AG04450 (cell line): ENCODE results near the gene CHM. TPM values are rescaled to one million over a fixed set of nuclear protein-coding genes. Genes with fewer than 3 reads are reported as not detected.
"Not testable (repeated sequence)": the region's sequence is repeated elsewhere in the genome, so short reads cannot be mapped to it uniquely, and the experiment has no call there.

Experiments used
- CTCF ChIA-PET: fragments of 300-600, 350-600 bp; formaldehyde crosslinking; extraction: SDS; loops from one replicate; lab custom pipeline; 2022; ENCODE audit warnings: antibody characterized with exemption, inconsistent platforms; lab: Charles Lee
- POLR2A ChIA-PET: fragments of 350-600 bp; formaldehyde crosslinking; extraction: SDS; loops from one replicate; lab custom pipeline; 2021; ENCODE audit warnings: antibody characterized with exemption, inconsistent platforms; lab: Yijun Ruan, JAX
- DNase-seq: peaks from one replicate; pipeline ENCODE4 v3.0.0-alpha.2; 2011; ENCODE audit warnings: low read depth, low spot score
- H3K27ac ChIP-seq: one replicate; pipeline ENCODE4 v1.5.1; 2012; ENCODE audit warnings: low read depth, low read length, control low read depth
- H3K27me3 ChIP-seq: one replicate; pipeline ENCODE4 v1.6.0; 2012; ENCODE audit warnings: low read length; ENCODE audit not compliant: control insufficient read depth, insufficient read depth
- H3K4me3 ChIP-seq: 2 replicates; pipeline ENCODE4 v1.5.1; 2011; ENCODE audit warnings: mild to moderate bottlenecking, low read depth, low read length, control low read depth
- H3K9me3 ChIP-seq: 2 replicates; pipeline ENCODE4 v1.5.1; 2012; ENCODE audit warnings: low read length; ENCODE audit not compliant: control insufficient read depth, insufficient read depth
- CTCF ChIP-seq: IDR thresholded peaks from 2 replicates; pipeline ENCODE4 v1.5.1; 2011; ENCODE audit warnings: low read depth, low read length, control low read depth, inconsistent platforms
- polyA plus RNA-seq: library from polyadenylated mRNA; depleted of rRNA; stranded (reverse); fragments of >200 nt; gene quantifications from 2 replicates; pipeline ENCODE4 v1.2.3, GENCODE V29; 2011

CHM gene
- polyA plus RNA-seq, 1 experiment: 20.6 TPM

DNA sequence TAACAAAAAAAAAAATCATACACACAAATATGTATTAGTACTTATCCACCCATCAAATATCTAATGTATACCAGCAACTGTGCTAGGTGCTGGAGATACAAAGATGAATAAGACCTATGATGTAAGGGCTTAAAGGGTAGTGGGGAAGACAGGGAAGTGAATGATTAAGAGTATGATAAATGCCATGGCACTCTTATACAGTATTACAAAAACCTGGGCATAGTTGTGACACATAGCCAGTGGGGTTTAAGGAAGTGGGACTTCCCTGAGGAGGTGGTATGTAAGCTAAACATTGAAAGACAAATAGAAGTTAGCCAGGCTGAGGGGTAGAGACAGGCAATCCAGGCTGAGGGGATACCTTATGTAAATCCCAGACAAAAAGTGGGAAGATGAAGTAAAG, 23.5 kb downstream of the CHM start:
- CTCF ChIA-PET: no interaction called here

DNA sequence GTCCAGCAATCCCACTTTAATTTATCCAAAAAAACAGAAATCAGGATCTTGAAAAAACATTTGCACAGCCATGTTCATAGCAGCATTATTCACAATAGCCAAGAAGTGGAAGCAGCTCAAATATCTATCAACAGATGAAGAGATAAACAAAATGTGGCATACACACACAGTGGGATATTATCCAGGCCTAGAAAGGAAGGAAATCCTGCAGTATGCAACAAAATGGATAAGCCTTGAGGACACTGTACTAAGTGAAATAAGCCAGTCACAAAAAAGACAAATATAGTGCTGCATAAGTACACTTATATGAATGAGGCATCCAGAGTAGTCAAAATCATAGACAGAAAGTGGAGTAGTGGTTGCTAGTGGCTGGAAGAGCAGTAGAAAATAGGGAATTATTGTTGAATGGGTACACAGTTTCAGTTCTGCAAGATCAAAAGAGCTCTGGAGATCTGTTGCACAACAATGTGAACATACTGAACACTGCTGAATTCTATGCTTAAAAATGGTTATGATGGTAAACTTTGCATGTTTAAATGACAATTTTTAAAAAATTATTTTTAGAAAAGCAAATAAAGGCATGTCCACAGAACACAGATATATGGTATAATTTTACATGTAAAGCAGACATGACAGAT, 25.6 kb downstream of the CHM start:
- H3K27me3 ChIP-seq: no peaks in the 10 kb centered on the region
- no peak for DNase-seq
- no peak overlapping the region for H3K4me3 ChIP-seq
- ChIA-PET CTCF (no interaction called here), POLR2A (no interaction called here)
- TF ChIP-seq CTCF: no peak
- H3K27ac ChIP-seq: no peak overlapping the region
- H3K9me3 ChIP-seq: no peaks in the 10 kb centered on the region

More for the DNA sequence above, 23.5 kb downstream of the CHM start:
- POLR2A ChIA-PET: no interaction called here
- Histone ChIP-seq H3K9me3 (no peaks in the 10 kb centered on the region), H3K4me3 (no peak overlapping the region), H3K27me3 (no peaks in the 10 kb centered on the region), H3K27ac (no peak overlapping the region)
- no peak for DNase-seq
- TF ChIP-seq CTCF: no peak

GRCh38 chrX:86016139-86016538, 31.2 kb downstream of the CHM start:
- DNase-seq: no peak
- H3K27me3 ChIP-seq: no peaks in the 10 kb centered on the region

DNA sequence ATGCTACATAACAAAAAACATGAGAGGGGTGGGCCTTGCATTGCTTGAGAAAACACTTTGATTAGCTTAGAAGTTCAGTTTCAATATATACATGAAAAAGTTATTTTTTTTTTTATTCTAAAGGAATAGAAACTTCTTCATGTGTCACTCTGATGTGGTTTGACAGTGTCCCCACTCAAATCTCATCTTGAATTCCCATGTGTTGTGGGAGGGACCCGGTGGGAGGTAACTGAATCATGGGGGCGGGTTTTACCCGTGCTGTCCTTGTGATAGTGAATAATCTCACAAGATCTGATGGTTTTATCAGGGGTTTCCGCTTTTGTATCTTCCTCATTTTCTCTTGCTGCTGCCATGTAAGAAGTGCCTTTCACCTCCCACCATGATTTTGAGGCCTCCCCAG, 32.4 kb downstream of the CHM start:
- POLR2A ChIA-PET, CTCF ChIA-PET, H3K4me3 ChIP-seq, DNase-seq, H3K9me3 ChIP-seq, H3K27ac ChIP-seq, H3K27me3 ChIP-seq: not testable (repeated sequence)

More at GRCh38 chrX:86016139-86016538, 31.2 kb downstream of the CHM start:
- ChIA-PET CTCF (no interaction called here), POLR2A (no interaction called here)
- TF ChIP-seq CTCF: no peak
- Histone ChIP-seq H3K9me3 (no peaks in the 10 kb centered on the region), H3K27ac (no peak overlapping the region), H3K4me3 (no peak overlapping the region)

- H3K4me3 ChIP-seq: no peak overlapping the region
- no peak for TF ChIP-seq CTCF
- ChIA-PET POLR2A (no interaction called here), CTCF (no interaction called here)
- no peak overlapping the region for H3K27ac ChIP-seq
- no peaks in the 10 kb centered on the region for H3K27me3 ChIP-seq
- no peak for DNase-seq
- H3K9me3 ChIP-seq: no peaks in the 10 kb centered on the region
Measured at GRCh38 chrX:86014421-86014820, 32.9 kb downstream of the CHM start.
